ENCODE data around the gene HIPK4. TPM values are rescaled to one million over a fixed set of nuclear protein-coding genes. Genes with fewer than 3 reads are reported as not detected.

The HIPK4 gene
- total and polyA plus RNA-seq, 4 donors = 0.21 to 0.51 (median 0.23) TPM; not detected in 1

GRCh38 chr19:40425450-40426287, 35.7 kb upstream of the HIPK4 start, which contains the start of gene SERTAD1:
Gene SERTAD1, minus strand, starts transcription at chr19:40425992. Its CDS starts 2,446 bp downstream, at chr19:40423546.
- intact Hi-C loops (cut with DNase I) = loop anchor here (1.0 to 10.0 kb wide), 2 partner anchors 19 to 121 kb away; partner anchors contain the start of gene SERTAD3 (in 1 of the 2)
- Histone ChIP-seq H3K27ac (ENCODE audit: low read depth in 1 of 2, low read length in 2 of 2) (peak within 1 kb of the TSS; percentile 99 to 100), H3K9me3 (ENCODE audit: control insufficient read depth, low read length) (no peaks in the 10 kb centered on the region), H3K36me3 (ENCODE audit: control insufficient read depth in 1 of 2, insufficient read depth in 2 of 2, low read length in 1 of 2) (peaks cover 0 to 4% of the 10 kb centered on the region in 2 donors), H3K27me3 (ENCODE audit: control insufficient read depth in 1 of 2, insufficient read depth in 2 of 2, low read length in 1 of 2) (no peaks in the 10 kb centered on the region), H3K4me3 (ENCODE audit: low read length in 2 of 2) (peak within 1 kb of the TSS; percentile 74 to 88), H3K4me1 (ENCODE audit: control insufficient read depth in 1 of 2, insufficient read depth in 2 of 2, low read length in 2 of 2) (no peaks in the 10 kb centered on the region)
- WGBS, 2 donors = 0 to 1% methylated on average over 66 to 75 of the region's 75 CpGs
- peak; percentile 96 for ATAC-seq (ENCODE audit: low FRiP score)
- DNase-seq = peak; percentile 99 to 100

- WGBS, 2 donors = 0 to 1% methylated on average over 28 of the region's 28 CpGs
- no peaks in the 10 kb centered on the region for H3K27me3 ChIP-seq (ENCODE audit: control insufficient read depth in 1 of 2, insufficient read depth in 2 of 2, low read length in 1 of 2)
- peak overlapping the region; percentile 74 to 88 for H3K4me3 ChIP-seq (ENCODE audit: low read length in 2 of 2)
- intact Hi-C loops (cut with DNase I) = loop anchor here (1.0 to 10.0 kb wide), 3 partner anchors 19 to 120 kb away; partner anchors contain the start of genes C19orf47 (in 1 of the 2), PLD3 (in 1 of the 2) and SERTAD3 (in 1 of the 2)
- ATAC-seq (ENCODE audit: low FRiP score) (no peak), DNase-seq (no peak)
- peak overlapping the region; percentile 99 to 100 for H3K27ac ChIP-seq (ENCODE audit: low read depth in 1 of 2, low read length in 2 of 2)
- H3K4me1 ChIP-seq (ENCODE audit: control insufficient read depth in 1 of 2, insufficient read depth in 2 of 2, low read length in 2 of 2) = no peaks in the 10 kb centered on the region
- H3K36me3 ChIP-seq (ENCODE audit: control insufficient read depth in 1 of 2, insufficient read depth in 2 of 2, low read length in 1 of 2) = peaks cover 0 to 4% of the 10 kb centered on the region in 2 donors
- no peaks in the 10 kb centered on the region for H3K9me3 ChIP-seq (ENCODE audit: control insufficient read depth, low read length)
Measured at GRCh38 chr19:40424637-40425449, 34.9 kb upstream of the HIPK4 start.

GRCh38 chr19:40423938-40424337, 34.0 kb upstream of the HIPK4 start:
- WGBS, 2 donors = 89 to 92% methylated on average over 6 of the region's 6 CpGs
- no peaks in the 10 kb centered on the region for H3K9me3 ChIP-seq (ENCODE audit: control insufficient read depth, low read length)
- no peaks in the 10 kb centered on the region for H3K4me1 ChIP-seq (ENCODE audit: control insufficient read depth in 1 of 2, insufficient read depth in 2 of 2, low read length in 2 of 2)

GRCh38 chr19:40422748-40423566, 33.0 kb upstream of the HIPK4 start:
- H3K27me3 ChIP-seq (ENCODE audit: control insufficient read depth in 1 of 2, insufficient read depth in 2 of 2, low read length in 1 of 2) = no peaks in the 10 kb centered on the region
- no peak overlapping the region for H3K27ac ChIP-seq (ENCODE audit: low read depth in 1 of 2, low read length in 2 of 2)
- no peak for ATAC-seq (ENCODE audit: low FRiP score)
- peaks cover 0 to 4% of the 10 kb centered on the region in 2 donors for H3K36me3 ChIP-seq (ENCODE audit: control insufficient read depth in 1 of 2, insufficient read depth in 2 of 2, low read length in 1 of 2)
- no peaks in the 10 kb centered on the region for H3K4me1 ChIP-seq (ENCODE audit: control insufficient read depth in 1 of 2, insufficient read depth in 2 of 2, low read length in 2 of 2)
- no peaks in the 10 kb centered on the region for H3K9me3 ChIP-seq (ENCODE audit: control insufficient read depth, low read length)
- no peak for DNase-seq
- intact Hi-C loops (cut with DNase I) = loop anchor here (5.0 to 10.0 kb wide), 2 partner anchors 76 to 118 kb away; partner anchors contain the start of genes C19orf47 (in 1 of the 2) and PLD3 (in 1 of the 2)
- 85 to 88% methylated on average over 31 of the region's 31 CpGs for WGBS, 2 donors
- no peak overlapping the region for H3K4me3 ChIP-seq (ENCODE audit: low read length in 2 of 2)

More at GRCh38 chr19:40423938-40424337, 34.0 kb upstream of the HIPK4 start:
- ATAC-seq (ENCODE audit: low FRiP score) (no peak), DNase-seq (no peak)
- intact Hi-C loops (cut with DNase I) = loop anchor here (5.0 to 10.0 kb wide), 2 partner anchors 77 to 119 kb away; partner anchors contain the start of genes C19orf47 (in 1 of the 2) and PLD3 (in 1 of the 2)
- H3K27me3 ChIP-seq (ENCODE audit: control insufficient read depth in 1 of 2, insufficient read depth in 2 of 2, low read length in 1 of 2) = no peaks in the 10 kb centered on the region
- H3K36me3 ChIP-seq (ENCODE audit: control insufficient read depth in 1 of 2, insufficient read depth in 2 of 2, low read length in 1 of 2) = peaks cover 0 to 4% of the 10 kb centered on the region in 2 donors
- H3K4me3 ChIP-seq (ENCODE audit: low read length in 2 of 2) = no peak overlapping the region
- H3K27ac ChIP-seq (ENCODE audit: low read depth in 1 of 2, low read length in 2 of 2) = no peak overlapping the region

GRCh38 chr19:40421993-40422747, 32.2 kb upstream of the HIPK4 start:
- no peak for DNase-seq
- intact Hi-C loops (cut with DNase I) = loop anchor here (1.0 to 10.0 kb wide), 3 partner anchors 21 to 117 kb away; partner anchors contain the start of genes C19orf47 (in 1 of the 2) and PLD3 (in 1 of the 2)
- H3K4me3 ChIP-seq (ENCODE audit: low read length in 2 of 2) = no peak overlapping the region

GRCh38 chr19:40420766-40421765, 31.1 kb upstream of the HIPK4 start:
- DNase-seq = peak; percentile 96 to 98
- no peaks in the 10 kb centered on the region for H3K27me3 ChIP-seq (ENCODE audit: control insufficient read depth in 1 of 2, insufficient read depth in 2 of 2, low read length in 1 of 2)
- peak overlapping the region; percentile 93 to 96 for H3K27ac ChIP-seq (ENCODE audit: low read depth in 1 of 2, low read length in 2 of 2)
- 1 to 2% methylated on average over 54 to 56 of the region's 56 CpGs for WGBS, 2 donors
- H3K9me3 ChIP-seq (ENCODE audit: control insufficient read depth, low read length) = no peaks in the 10 kb centered on the region
- H3K4me1 ChIP-seq (ENCODE audit: control insufficient read depth in 1 of 2, insufficient read depth in 2 of 2, low read length in 2 of 2) = no peaks in the 10 kb centered on the region
- peaks cover 0 to 4% of the 10 kb centered on the region in 2 donors for H3K36me3 ChIP-seq (ENCODE audit: control insufficient read depth in 1 of 2, insufficient read depth in 2 of 2, low read length in 1 of 2)
- intact Hi-C loops (cut with DNase I) = loop anchor here (1.0 to 10.0 kb wide), 3 partner anchors 22 to 116 kb away; partner anchors contain the start of genes C19orf47 (in 1 of the 2) and PLD3 (in 1 of the 2)
- ATAC-seq (ENCODE audit: low FRiP score) = peak; percentile 92
- H3K4me3 ChIP-seq (ENCODE audit: low read length in 2 of 2) = peak overlapping the region; percentile 22 to 23

More at GRCh38 chr19:40421993-40422747, 32.2 kb upstream of the HIPK4 start:
- 67% methylated on average over 16 of the region's 16 CpGs for WGBS, 2 donors
- H3K27ac ChIP-seq (ENCODE audit: low read depth in 1 of 2, low read length in 2 of 2) = no peak overlapping the region
- H3K36me3 ChIP-seq (ENCODE audit: control insufficient read depth in 1 of 2, insufficient read depth in 2 of 2, low read length in 1 of 2) = peaks cover 0 to 4% of the 10 kb centered on the region in 2 donors
- H3K27me3 ChIP-seq (ENCODE audit: control insufficient read depth in 1 of 2, insufficient read depth in 2 of 2, low read length in 1 of 2) = no peaks in the 10 kb centered on the region
- no peaks in the 10 kb centered on the region for H3K4me1 ChIP-seq (ENCODE audit: control insufficient read depth in 1 of 2, insufficient read depth in 2 of 2, low read length in 2 of 2)
- ATAC-seq (ENCODE audit: low FRiP score) = no peak
- no peaks in the 10 kb centered on the region for H3K9me3 ChIP-seq (ENCODE audit: control insufficient read depth, low read length)
